Heart left ventricle (tissue), 13 donors: Measurements from ENCODE around the gene AAK1.

Experiments
- POLR2A ChIP-seq, 2 donors: fragments of 450-650 bp; IDR thresholded peaks; one replicate each; pipeline ENCODE4 v1.6.1; 2017; ENCODE audit warnings: antibody characterized with exemption in 2 of 2, mild to moderate bottlenecking in 2 of 2, moderate library complexity in 2 of 2
- TF ChIP-seq, protein P1 (sequence below), 12 donors: fragments of 200-600 bp; sonication (generic) in 4 of 12; IDR thresholded peaks; one replicate each; pipeline versions ENCODE4 v1.5.0 to v1.8.0; 2018 to 2022; ENCODE audit warnings: antibody characterized with exemption in 12 of 12, mild to moderate bottlenecking in 5 of 12
- donor health status: ischemic (EF 13 %, LVEDD 7.1; RV severe dilation, severe dysfunction).
- donor health status: DM: no; HTN: yes; CAD: no.
- donor health status: DM: no; HTN: no; CAD: no.
- donor health status: ischemic (EF 25% LVEDD 6.9; RV normal size, moderate dysfunction).
- donor health status: ischemic (EF 25% LVEDD 5.7; RV mildly dilated, moderate dysfunction).
- donor health status: ischemic (EF 35%, LVEDD 5.7; RV mildly dilated, moderate dysfunction).
- donor health status: nonischemic (EF 11% LVEDD 7.7; RV severe dilation, severe dysfunction).
- donor health status: DM: yes; HTN: yes; CAD: no.
- donor health status: PGD.
- donor health status: ischemic (EF 29% LVEDD 5.4; RV normal size, mild dysfunction).
- donor health status: nonischemic (EF 23%, LVEDD 6.1; RV moderate dilation, normal function).

DNA sequence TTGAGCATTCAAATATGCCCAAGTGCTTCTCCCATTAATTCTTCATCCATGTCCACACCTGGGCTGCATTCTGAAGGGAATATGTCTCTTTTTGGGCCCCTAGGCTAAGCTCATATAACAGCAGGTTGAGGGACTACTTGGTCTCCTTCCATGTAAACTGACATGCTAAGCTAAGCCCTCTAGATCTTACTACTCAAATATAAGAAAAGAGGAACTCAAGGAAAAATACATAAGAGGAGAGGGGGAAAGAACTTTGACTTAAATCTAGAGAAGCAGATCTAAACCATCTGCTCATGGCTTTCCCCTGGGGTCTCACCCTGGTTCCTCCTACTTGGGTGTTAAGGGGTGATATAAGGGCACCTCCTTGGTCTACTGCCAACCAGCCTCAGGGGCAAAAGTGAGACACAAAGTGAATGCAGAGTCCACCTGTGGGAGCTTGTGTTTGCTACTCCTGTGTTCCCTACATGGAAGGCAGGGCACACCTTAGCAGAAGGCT is 186.5 kb downstream of the AAK1 start:
- TF ChIP-seq, protein P1, sequence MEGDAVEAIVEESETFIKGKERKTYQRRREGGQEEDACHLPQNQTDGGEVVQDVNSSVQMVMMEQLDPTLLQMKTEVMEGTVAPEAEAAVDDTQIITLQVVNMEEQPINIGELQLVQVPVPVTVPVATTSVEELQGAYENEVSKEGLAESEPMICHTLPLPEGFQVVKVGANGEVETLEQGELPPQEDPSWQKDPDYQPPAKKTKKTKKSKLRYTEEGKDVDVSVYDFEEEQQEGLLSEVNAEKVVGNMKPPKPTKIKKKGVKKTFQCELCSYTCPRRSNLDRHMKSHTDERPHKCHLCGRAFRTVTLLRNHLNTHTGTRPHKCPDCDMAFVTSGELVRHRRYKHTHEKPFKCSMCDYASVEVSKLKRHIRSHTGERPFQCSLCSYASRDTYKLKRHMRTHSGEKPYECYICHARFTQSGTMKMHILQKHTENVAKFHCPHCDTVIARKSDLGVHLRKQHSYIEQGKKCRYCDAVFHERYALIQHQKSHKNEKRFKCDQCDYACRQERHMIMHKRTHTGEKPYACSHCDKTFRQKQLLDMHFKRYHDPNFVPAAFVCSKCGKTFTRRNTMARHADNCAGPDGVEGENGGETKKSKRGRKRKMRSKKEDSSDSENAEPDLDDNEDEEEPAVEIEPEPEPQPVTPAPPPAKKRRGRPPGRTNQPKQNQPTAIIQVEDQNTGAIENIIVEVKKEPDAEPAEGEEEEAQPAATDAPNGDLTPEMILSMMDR (IDR thresholded peaks at IDR 0.05) = no peak
- TF ChIP-seq POLR2A (IDR thresholded peaks at IDR 0.05) = no peak
